Measurements from ENCODE around the gene TNFRSF13B.
"Not testable (repeated sequence)": the region's sequence is repeated elsewhere in the genome, so short reads cannot be mapped to it uniquely, and the experiment has no call there.

The TNFRSF13B gene

DNA sequence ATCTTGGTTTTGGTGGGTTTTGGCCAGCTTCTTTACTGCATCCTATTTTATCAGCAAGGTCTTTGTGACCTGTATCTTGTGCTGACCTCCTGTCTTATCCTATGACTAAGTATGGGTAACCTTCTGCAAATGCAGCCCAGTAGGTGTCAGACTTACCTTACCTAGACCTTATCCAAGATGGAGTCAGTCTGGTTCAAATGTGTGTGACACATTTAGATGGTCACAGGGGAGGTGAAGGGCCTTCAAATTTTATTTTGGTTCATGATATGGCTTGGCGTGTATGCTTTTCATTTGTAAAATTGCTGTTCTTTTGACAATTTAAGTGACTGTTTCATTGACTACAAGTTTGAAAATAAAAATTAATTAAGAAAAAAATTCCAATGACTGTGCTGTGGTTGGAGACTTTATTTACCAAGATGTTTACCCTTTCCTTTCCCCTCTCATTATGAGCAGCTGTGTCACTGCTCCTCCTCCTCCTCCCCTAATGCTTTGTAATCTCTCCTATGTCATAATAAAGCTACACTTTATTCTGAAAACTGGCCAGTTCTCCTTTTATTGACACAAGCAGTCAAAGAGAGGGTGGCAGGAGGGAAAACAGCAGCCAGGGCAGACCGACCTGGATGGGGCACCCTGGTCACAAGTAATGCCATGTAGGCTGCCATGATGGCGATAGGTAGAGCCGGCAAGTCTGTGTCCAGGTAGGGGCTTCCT lies 49.4 kb downstream of the TNFRSF13B start:
- H3K79me1 ChIP-seq (ENCODE audit: low read length), result peaks cover 6% of the 10 kb centered on the region
- no peak overlapping the region for H3K27ac ChIP-seq (ENCODE audit: low read depth, low read length)
- H3K23ac ChIP-seq (ENCODE audit: low read length), result no peak overlapping the region
- H4K8ac ChIP-seq (ENCODE audit: low read depth, low read length), result no peak overlapping the region
- no peak overlapping the region for H3K14ac ChIP-seq (ENCODE audit: low read length)
- no peak overlapping the region for H3K4ac ChIP-seq (ENCODE audit: low read depth, low read length)
- peak overlapping the region; percentile 31 for H4K91ac ChIP-seq (ENCODE audit: low read depth, low read length)
- H3K18ac ChIP-seq (ENCODE audit: low read length), result no peak overlapping the region
- H2BK120ac ChIP-seq (ENCODE audit: insufficient read depth, low read length, poor library complexity), result no peak overlapping the region
- H3K79me2 ChIP-seq (ENCODE audit: control insufficient read depth, insufficient read depth, low read length, poor library complexity), result no peaks in the 10 kb centered on the region
- H2AK5ac ChIP-seq (ENCODE audit: low read length), result no peak overlapping the region
- H2AFZ ChIP-seq (ENCODE audit: insufficient read depth, low read length, poor library complexity), result no peak overlapping the region
- no peak overlapping the region for H2BK5ac ChIP-seq (ENCODE audit: low read depth, low read length, poor library complexity)
- no peak overlapping the region for H4K12ac ChIP-seq (ENCODE audit: low read depth, low read length)
- no peak overlapping the region for H3K9ac ChIP-seq (ENCODE audit: low read length)
- peak in 1 of 2 donors; percentile 10 for DNase-seq
- no peak overlapping the region for H3K4me2 ChIP-seq (ENCODE audit: low read length)
- H3K4me1 ChIP-seq (ENCODE audit: control insufficient read depth in 1 of 2, insufficient read depth in 2 of 2, low read length in 2 of 2), result peaks cover 0 to 5% of the 10 kb centered on the region in 2 experiments
- WGBS (ENCODE audit: extremely low coverage, insufficient coverage, insufficient read length), result no CpG with 5 or more reads among the region's 4 CpGs
- no peak overlapping the region for H3K4me3 ChIP-seq (ENCODE audit: low read depth, low read length)
- no peaks in the 10 kb centered on the region for H3K27me3 ChIP-seq (ENCODE audit: insufficient read depth, low read length)
- H3K9me3 ChIP-seq (ENCODE audit: insufficient read depth, low read depth, low read length), result peaks cover 2% of the 10 kb centered on the region
- H2BK12ac ChIP-seq (ENCODE audit: low read length), result no peak overlapping the region
- no peaks in the 10 kb centered on the region for H3K36me3 ChIP-seq (ENCODE audit: control insufficient read depth in 1 of 2, insufficient read depth in 2 of 2, low read length in 2 of 2)

DNA sequence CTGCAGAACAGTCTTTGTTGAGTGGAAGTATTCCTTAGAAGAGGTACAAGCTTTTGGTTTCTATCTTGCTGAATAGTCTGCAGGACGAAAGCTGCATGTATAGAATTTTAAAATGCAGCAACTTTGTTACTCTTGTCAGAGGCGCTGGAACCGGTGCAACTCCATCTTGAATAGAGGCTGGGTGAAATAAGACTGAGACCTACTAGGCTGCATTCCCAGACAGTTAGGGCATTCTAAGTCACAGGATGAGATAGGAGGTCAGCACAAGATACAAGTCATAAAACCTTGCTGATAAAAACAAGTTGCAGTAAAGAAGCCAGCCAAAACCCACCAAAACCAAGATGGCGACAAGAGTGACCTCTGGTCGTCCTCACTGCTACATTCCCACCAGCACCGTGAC lies 50.5 kb downstream of the TNFRSF13B start:
- H3K23ac ChIP-seq (ENCODE audit: low read length); H3K4me1 ChIP-seq (ENCODE audit: control insufficient read depth in 1 of 2, insufficient read depth in 2 of 2, low read length in 2 of 2); H2AFZ ChIP-seq (ENCODE audit: insufficient read depth, low read length, poor library complexity); H3K14ac ChIP-seq (ENCODE audit: low read length); H3K4me2 ChIP-seq (ENCODE audit: low read length); H3K79me1 ChIP-seq (ENCODE audit: low read length); H3K36me3 ChIP-seq (ENCODE audit: control insufficient read depth in 1 of 2, insufficient read depth in 2 of 2, low read length in 2 of 2); H4K91ac ChIP-seq (ENCODE audit: low read depth, low read length); H3K9me3 ChIP-seq (ENCODE audit: insufficient read depth, low read depth, low read length); H4K8ac ChIP-seq (ENCODE audit: low read depth, low read length); H2BK12ac ChIP-seq (ENCODE audit: low read length); H2BK5ac ChIP-seq (ENCODE audit: low read depth, low read length, poor library complexity); H2BK120ac ChIP-seq (ENCODE audit: insufficient read depth, low read length, poor library complexity); H3K4me3 ChIP-seq (ENCODE audit: low read depth, low read length); H3K18ac ChIP-seq (ENCODE audit: low read length); H4K12ac ChIP-seq (ENCODE audit: low read depth, low read length); H3K27ac ChIP-seq (ENCODE audit: low read depth, low read length); H3K27me3 ChIP-seq (ENCODE audit: insufficient read depth, low read length); H3K79me2 ChIP-seq (ENCODE audit: control insufficient read depth, insufficient read depth, low read length, poor library complexity); H2AK5ac ChIP-seq (ENCODE audit: low read length); H3K4ac ChIP-seq (ENCODE audit: low read depth, low read length); H3K9ac ChIP-seq (ENCODE audit: low read length): not testable (repeated sequence)
- no CpG with 5 or more reads among the region's 6 CpGs for WGBS (ENCODE audit: extremely low coverage, insufficient coverage, insufficient read length)
- DNase-seq, result peak; percentile 38 to 69

DNA sequence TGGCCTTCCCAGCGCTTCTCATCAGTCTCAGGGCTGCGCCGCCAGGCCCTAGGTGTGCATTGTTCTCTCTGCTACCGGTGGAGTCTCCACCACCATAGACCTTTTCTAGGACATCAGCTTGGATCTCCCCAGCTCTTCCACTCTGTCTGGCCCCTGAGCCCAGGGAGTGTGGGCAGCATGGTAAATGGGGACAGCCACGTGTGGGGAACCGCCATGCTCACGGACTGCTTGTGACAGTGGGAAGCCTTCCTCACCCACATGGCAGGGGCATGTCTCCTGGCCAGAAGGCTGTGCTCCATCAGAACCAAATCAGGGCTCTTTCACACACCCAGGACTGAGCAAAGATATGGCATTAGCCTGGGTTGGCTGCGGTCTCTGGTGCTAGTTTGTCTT lies 51.3 kb downstream of the TNFRSF13B start:
- H3K9me3 ChIP-seq (ENCODE audit: insufficient read depth, low read depth, low read length), result peaks cover 1% of the 10 kb centered on the region
- WGBS (ENCODE audit: extremely low coverage, insufficient coverage, insufficient read length), result no CpG with 5 or more reads among the region's 8 CpGs
- DNase-seq, result no peak
- no peak overlapping the region for H2BK5ac ChIP-seq (ENCODE audit: low read depth, low read length, poor library complexity)
- no peaks in the 10 kb centered on the region for H3K79me2 ChIP-seq (ENCODE audit: control insufficient read depth, insufficient read depth, low read length, poor library complexity)
- peak overlapping the region; percentile 40 for H2BK120ac ChIP-seq (ENCODE audit: insufficient read depth, low read length, poor library complexity)
- H4K91ac ChIP-seq (ENCODE audit: low read depth, low read length), result peak overlapping the region; percentile 67
- H3K79me1 ChIP-seq (ENCODE audit: low read length), result peaks cover 6% of the 10 kb centered on the region
- H3K4me1 ChIP-seq (ENCODE audit: control insufficient read depth in 1 of 2, insufficient read depth in 2 of 2, low read length in 2 of 2), result peaks cover 0 to 5% of the 10 kb centered on the region in 2 experiments
- peak overlapping the region; percentile 41 for H3K14ac ChIP-seq (ENCODE audit: low read length)
- no peak overlapping the region for H3K4me3 ChIP-seq (ENCODE audit: low read depth, low read length)
- H2AFZ ChIP-seq (ENCODE audit: insufficient read depth, low read length, poor library complexity), result no peak overlapping the region
- no peak overlapping the region for H3K18ac ChIP-seq (ENCODE audit: low read length)
- H3K23ac ChIP-seq (ENCODE audit: low read length), result no peak overlapping the region
- H4K12ac ChIP-seq (ENCODE audit: low read depth, low read length), result no peak overlapping the region
- no peak overlapping the region for H3K4me2 ChIP-seq (ENCODE audit: low read length)
- H3K27me3 ChIP-seq (ENCODE audit: insufficient read depth, low read length), result no peaks in the 10 kb centered on the region
- no peak overlapping the region for H2AK5ac ChIP-seq (ENCODE audit: low read length)
- peak overlapping the region; percentile 2 for H4K8ac ChIP-seq (ENCODE audit: low read depth, low read length)
- H2BK12ac ChIP-seq (ENCODE audit: low read length), result peak overlapping the region; percentile 74
- H3K4ac ChIP-seq (ENCODE audit: low read depth, low read length), result no peak overlapping the region
- H3K36me3 ChIP-seq (ENCODE audit: control insufficient read depth in 1 of 2, insufficient read depth in 2 of 2, low read length in 2 of 2), result no peaks in the 10 kb centered on the region
- H3K27ac ChIP-seq (ENCODE audit: low read depth, low read length), result no peak overlapping the region
- H3K9ac ChIP-seq (ENCODE audit: low read length), result no peak overlapping the region

DNA sequence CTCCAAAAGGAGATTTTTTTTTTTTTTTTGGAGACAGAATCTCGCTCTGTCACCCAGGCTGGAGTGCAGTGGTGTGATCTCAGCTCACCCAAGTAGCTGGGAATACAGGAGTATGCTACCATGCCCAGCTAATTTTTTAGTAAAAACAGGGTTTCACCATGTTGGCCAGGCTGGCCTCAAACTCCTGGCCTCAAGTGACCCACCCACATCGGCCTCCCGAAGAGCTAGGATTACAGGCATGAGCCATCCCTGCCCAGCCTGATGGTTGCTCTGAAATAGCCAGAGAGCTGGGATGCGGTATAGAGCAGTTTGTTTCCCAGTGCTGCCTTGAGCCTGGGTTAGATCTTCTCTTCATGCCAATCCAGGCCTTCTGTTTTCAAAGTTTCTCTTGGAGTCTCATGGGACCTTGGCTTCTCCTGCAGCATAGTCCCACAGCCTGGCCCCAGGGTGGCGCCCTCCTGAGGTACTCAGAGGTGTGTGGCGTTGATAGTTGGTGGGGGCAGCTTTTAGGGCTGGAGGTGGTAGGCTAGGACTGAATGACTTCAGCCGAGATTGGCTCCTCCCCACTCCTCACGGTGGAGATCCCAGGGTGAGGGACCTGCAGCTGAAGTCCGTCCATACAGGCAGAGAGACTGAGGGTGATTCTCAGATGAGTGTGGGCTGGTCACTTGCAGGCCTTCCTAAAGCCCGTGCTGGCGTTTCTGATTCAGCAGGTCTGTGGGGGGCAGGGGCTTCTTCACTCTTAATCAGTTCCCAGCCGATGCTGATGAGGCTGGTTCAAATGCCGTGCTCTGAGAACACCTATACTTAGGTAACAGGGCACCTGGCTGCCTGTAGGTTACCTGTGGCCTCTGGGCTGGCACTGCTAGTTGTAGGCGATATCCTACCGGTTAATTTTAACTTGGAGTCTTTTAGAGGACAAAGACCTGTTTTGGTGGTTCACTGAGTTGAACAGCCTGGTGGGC lies 52.0 kb downstream of the TNFRSF13B start:
- no peaks in the 10 kb centered on the region for H3K27me3 ChIP-seq (ENCODE audit: insufficient read depth, low read length)
- H2BK12ac ChIP-seq (ENCODE audit: low read length), result peak overlapping the region; percentile 15
- no peak overlapping the region for H3K14ac ChIP-seq (ENCODE audit: low read length)
- no peak overlapping the region for H3K9ac ChIP-seq (ENCODE audit: low read length)
- H3K27ac ChIP-seq (ENCODE audit: low read depth, low read length), result no peak overlapping the region
- H3K36me3 ChIP-seq (ENCODE audit: control insufficient read depth in 1 of 2, insufficient read depth in 2 of 2, low read length in 2 of 2), result no peaks in the 10 kb centered on the region
- no peak overlapping the region for H3K4me2 ChIP-seq (ENCODE audit: low read length)
- H3K79me2 ChIP-seq (ENCODE audit: control insufficient read depth, insufficient read depth, low read length, poor library complexity), result no peaks in the 10 kb centered on the region
- H4K8ac ChIP-seq (ENCODE audit: low read depth, low read length), result no peak overlapping the region
- DNase-seq, result no peak
- H3K79me1 ChIP-seq (ENCODE audit: low read length), result peaks cover 6% of the 10 kb centered on the region
- no peak overlapping the region for H2BK120ac ChIP-seq (ENCODE audit: insufficient read depth, low read length, poor library complexity)
- H3K18ac ChIP-seq (ENCODE audit: low read length), result no peak overlapping the region
- no CpG with 5 or more reads among the region's 15 CpGs for WGBS (ENCODE audit: extremely low coverage, insufficient coverage, insufficient read length)
- H3K4ac ChIP-seq (ENCODE audit: low read depth, low read length), result no peak overlapping the region
- peak overlapping the region; percentile 67 for H4K91ac ChIP-seq (ENCODE audit: low read depth, low read length)
- H4K12ac ChIP-seq (ENCODE audit: low read depth, low read length), result no peak overlapping the region
- no peak overlapping the region for H2AK5ac ChIP-seq (ENCODE audit: low read length)
- H3K4me1 ChIP-seq (ENCODE audit: control insufficient read depth in 1 of 2, insufficient read depth in 2 of 2, low read length in 2 of 2), result peaks cover 0 to 5% of the 10 kb centered on the region in 2 experiments
- H2AFZ ChIP-seq (ENCODE audit: insufficient read depth, low read length, poor library complexity), result no peak overlapping the region
- H2BK5ac ChIP-seq (ENCODE audit: low read depth, low read length, poor library complexity), result no peak overlapping the region
- H3K4me3 ChIP-seq (ENCODE audit: low read depth, low read length), result no peak overlapping the region
- H3K23ac ChIP-seq (ENCODE audit: low read length), result no peak overlapping the region
- H3K9me3 ChIP-seq (ENCODE audit: insufficient read depth, low read depth, low read length), result no peaks in the 10 kb centered on the region

Data from trophoblast cell (in vitro differentiated cells and primary cell).